ENCODE results near the gene RRBP1.

RRBP1 gene

DNA sequence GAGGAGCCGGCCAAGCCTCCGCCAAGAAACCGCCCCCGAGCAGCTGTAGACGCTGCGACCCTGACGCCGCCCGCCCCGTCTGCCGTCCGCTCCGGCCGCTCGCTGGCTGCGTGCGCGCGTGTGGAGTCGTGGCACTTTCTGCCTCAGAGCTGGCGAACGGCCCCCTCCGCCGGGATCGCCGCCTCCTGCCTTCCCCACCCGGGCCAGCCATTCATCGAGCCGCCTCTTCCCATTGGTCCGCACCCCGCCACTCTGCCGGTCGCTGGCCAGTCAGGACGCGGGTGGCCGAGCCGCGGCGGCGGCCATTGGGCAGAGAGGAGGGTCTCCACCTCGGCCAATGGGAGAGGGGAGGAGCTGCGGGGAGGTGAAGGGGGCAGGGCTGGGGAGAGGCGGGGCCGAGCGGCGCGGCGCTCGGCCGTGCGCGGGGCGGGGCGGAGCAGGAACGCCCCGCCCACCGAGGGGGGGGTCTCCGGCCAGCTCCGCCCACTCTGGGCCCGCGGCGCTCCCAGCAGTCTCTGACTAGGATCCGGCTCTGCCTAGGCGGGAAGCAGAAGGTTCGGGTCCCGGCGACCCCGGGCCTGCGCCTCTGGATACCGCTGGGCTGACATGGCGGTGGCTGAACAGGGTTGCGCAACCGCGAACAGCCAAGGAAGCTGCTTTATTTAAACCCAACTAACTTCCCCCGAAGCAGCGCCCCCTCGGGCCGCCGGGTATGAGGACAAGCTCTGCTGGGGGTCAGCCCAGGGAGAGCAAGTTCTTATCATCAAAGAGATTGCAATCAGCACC is at the start of gene RRBP1:
Gene RRBP1 (minus strand): TSS at position 140 of the 786 bp plus-strand sequence. CDS start 21,735 bp downstream, outside the sequence.
- Mint-ChIP-seq H3K4me3 (peak within 1 kb of the TSS; percentile 90), H3K27ac (peak within 1 kb of the TSS; percentile 51), H3K9me3 (no peaks in the 10 kb centered on the region), H3K27me3 (peaks cover 17% of the 10 kb centered on the region), H3K36me3 (no peaks in the 10 kb centered on the region), H3K4me1 (peaks cover 19% of the 10 kb centered on the region)

GRCh38 chr20:17731233-17731632 is 49.2 kb upstream of the RRBP1 start:
- H3K4me1 Mint-ChIP-seq, result no peaks in the 10 kb centered on the region
- H3K27ac Mint-ChIP-seq, result no peak overlapping the region
- H3K9me3 Mint-ChIP-seq, result no peaks in the 10 kb centered on the region
- H3K27me3 Mint-ChIP-seq, result peaks cover 7% of the 10 kb centered on the region
- no peak overlapping the region for H3K4me3 Mint-ChIP-seq
- H3K36me3 Mint-ChIP-seq, result no peaks in the 10 kb centered on the region

GRCh38 chr20:17730071-17730470 is 48.0 kb upstream of the RRBP1 start:
- Mint-ChIP-seq H3K4me1 (no peaks in the 10 kb centered on the region), H3K27ac (no peak overlapping the region), H3K27me3 (peaks cover 7% of the 10 kb centered on the region), H3K9me3 (no peaks in the 10 kb centered on the region), H3K4me3 (no peak overlapping the region), H3K36me3 (no peaks in the 10 kb centered on the region)

DNA sequence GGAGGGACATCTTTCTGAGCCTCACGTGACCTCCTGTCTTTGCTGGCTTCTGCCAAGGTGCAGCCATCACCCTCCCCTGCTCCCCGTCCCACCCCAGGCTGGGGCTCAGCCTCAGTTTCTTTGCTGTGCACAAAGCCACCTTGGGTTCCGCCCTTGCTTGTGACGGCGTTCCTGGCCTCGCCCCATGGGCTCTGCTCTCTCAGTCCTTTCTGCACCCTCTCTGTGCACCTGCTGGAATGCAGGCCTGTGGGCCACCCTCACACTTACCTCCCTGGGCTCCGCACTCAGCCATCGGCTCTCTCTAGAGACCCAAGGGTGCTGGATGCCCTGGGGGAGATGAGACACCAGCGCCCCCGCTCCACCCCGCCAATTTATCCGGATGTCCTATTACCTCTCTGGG is 46.0 kb upstream of the RRBP1 start:
- Mint-ChIP-seq H3K4me1 (no peaks in the 10 kb centered on the region), H3K27ac (no peak overlapping the region), H3K4me3 (no peak overlapping the region), H3K36me3 (no peaks in the 10 kb centered on the region), H3K27me3 (peaks cover 7% of the 10 kb centered on the region), H3K9me3 (no peaks in the 10 kb centered on the region)

DNA sequence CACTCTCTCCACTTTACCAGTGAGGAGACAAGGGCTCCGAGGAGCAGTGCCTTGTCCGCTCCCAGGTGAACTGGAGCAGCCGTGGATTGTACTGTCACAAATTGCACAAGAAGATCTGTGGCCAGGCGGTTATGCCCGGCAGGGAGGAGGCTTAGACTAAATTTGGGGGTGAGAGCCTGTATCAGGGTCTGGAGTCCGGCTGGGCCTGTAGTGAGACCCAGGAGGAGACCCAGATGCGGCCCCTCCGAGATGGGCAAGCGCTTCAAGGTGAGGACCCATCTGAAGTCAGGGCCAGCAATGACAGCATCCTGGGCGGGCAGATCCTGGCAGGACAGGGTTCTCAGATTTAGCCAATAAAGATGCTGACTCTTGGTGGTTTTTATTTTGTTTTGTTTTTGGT is 45.3 kb upstream of the RRBP1 start:
- H3K4me3 Mint-ChIP-seq, result no peak overlapping the region

DNA sequence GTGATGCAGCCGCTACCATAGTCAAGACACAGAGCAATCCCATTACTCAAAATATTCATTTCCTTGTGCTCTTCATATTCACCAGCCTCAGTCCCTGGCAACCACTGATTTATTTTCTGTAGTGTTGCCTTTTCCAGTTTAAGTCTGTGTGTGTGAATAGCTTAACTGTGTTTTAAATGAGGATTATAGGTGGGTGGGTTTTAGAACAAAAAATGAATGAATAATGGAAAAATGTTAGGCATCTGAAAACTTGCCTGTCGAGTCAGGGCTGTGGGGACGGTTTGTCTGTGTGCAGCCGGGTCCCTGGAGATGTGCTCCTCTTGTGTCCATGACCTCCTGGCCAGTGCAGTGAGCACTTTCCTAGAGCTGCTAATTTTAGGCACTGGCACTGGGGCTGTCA is 44.9 kb upstream of the RRBP1 start:
- Mint-ChIP-seq H3K27me3 (peaks cover 7% of the 10 kb centered on the region), H3K9me3 (no peaks in the 10 kb centered on the region)

More for the DNA sequence above, 45.3 kb upstream of the RRBP1 start:
- H3K27ac Mint-ChIP-seq, result no peak overlapping the region
- no peaks in the 10 kb centered on the region for H3K36me3 Mint-ChIP-seq
- H3K4me1 Mint-ChIP-seq, result no peaks in the 10 kb centered on the region
- peaks cover 7% of the 10 kb centered on the region for H3K27me3 Mint-ChIP-seq
- H3K9me3 Mint-ChIP-seq, result no peaks in the 10 kb centered on the region

GRCh38 chr20:17725094-17725835 is 43.2 kb upstream of the RRBP1 start:
- H3K36me3 Mint-ChIP-seq, result no peaks in the 10 kb centered on the region
- H3K27me3 Mint-ChIP-seq, result peaks cover 1% of the 10 kb centered on the region
- H3K27ac Mint-ChIP-seq, result no peak overlapping the region
- no peaks in the 10 kb centered on the region for H3K9me3 Mint-ChIP-seq
- H3K4me3 Mint-ChIP-seq, result no peak overlapping the region
- H3K4me1 Mint-ChIP-seq, result no peaks in the 10 kb centered on the region

More for the DNA sequence above, 44.9 kb upstream of the RRBP1 start:
- H3K4me1 Mint-ChIP-seq, result no peaks in the 10 kb centered on the region
- no peak overlapping the region for H3K27ac Mint-ChIP-seq
- no peaks in the 10 kb centered on the region for H3K36me3 Mint-ChIP-seq
- no peak overlapping the region for H3K4me3 Mint-ChIP-seq

- H3K27me3 Mint-ChIP-seq, result no peaks in the 10 kb centered on the region
- no peaks in the 10 kb centered on the region for H3K9me3 Mint-ChIP-seq
- no peaks in the 10 kb centered on the region for H3K36me3 Mint-ChIP-seq
- no peak overlapping the region for H3K4me3 Mint-ChIP-seq
- H3K4me1 Mint-ChIP-seq, result no peaks in the 10 kb centered on the region
- no peak overlapping the region for H3K27ac Mint-ChIP-seq
Measured at GRCh38 chr20:17723301-17723691, 41.3 kb upstream of the RRBP1 start.

GRCh38 chr20:17722493-17723300 is 40.7 kb upstream of the RRBP1 start:
- H3K27me3 Mint-ChIP-seq, result no peaks in the 10 kb centered on the region
- no peaks in the 10 kb centered on the region for H3K9me3 Mint-ChIP-seq
- no peaks in the 10 kb centered on the region for H3K4me1 Mint-ChIP-seq
- no peak overlapping the region for H3K27ac Mint-ChIP-seq
- H3K4me3 Mint-ChIP-seq, result no peak overlapping the region
- H3K36me3 Mint-ChIP-seq, result no peaks in the 10 kb centered on the region

DNA sequence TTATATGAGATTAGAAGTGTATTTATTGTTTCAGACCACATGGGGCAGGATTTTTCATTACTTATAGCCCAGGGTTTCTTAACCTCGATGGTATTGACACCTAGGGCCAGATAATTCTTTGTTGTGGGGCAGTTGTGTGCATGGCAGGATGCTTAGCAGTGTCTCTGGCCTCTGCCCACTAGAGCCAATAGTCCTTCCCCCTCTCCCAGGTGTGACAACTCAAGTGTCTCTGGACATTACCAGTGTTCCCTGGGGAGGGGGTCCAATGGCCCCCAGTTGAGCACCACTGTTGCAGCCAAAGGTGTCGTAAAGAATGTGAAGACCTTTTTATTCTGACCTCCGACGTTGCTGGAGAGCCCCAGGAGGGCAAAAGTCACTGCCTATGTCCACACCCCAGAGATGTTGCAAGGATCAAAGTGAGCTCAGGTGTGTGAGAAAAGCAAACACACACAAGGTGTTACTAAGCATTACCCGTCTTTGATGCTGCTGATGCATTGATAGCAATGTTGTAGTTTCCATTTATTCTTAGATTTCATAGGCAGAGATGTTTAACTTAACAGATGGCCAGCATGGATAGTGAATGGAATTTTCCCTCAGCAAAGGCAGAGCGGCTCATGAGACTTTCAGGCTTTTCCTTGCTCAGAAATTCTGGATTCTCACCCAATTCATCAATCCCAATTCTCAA is 39.9 kb upstream of the RRBP1 start:
- Mint-ChIP-seq H3K9me3 (no peaks in the 10 kb centered on the region), H3K4me1 (no peaks in the 10 kb centered on the region), H3K36me3 (no peaks in the 10 kb centered on the region), H3K27me3 (no peaks in the 10 kb centered on the region), H3K4me3 (no peak overlapping the region), H3K27ac (no peak overlapping the region)

DNA sequence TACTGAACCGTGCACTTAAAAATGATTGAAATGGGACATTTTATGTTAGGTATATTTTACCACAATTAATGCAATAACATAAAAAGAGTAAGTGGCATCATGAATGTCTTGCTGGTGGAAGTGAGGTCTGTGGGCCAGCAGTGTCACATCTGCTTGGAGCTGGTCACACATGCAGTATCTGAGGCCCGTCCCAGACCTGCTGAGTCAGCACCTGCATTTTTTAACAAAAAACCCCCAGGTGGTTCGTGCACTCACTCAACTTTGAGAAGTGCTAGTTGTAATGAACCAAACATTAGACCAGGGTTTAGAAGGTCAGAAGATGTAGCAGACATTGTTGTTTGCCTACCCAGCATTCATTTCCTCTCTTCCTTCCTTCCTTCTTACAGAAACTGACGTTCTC is 38.7 kb upstream of the RRBP1 start:
- Mint-ChIP-seq H3K9me3 (no peaks in the 10 kb centered on the region), H3K27ac (no peak overlapping the region), H3K27me3 (peaks cover 2% of the 10 kb centered on the region), H3K4me1 (no peaks in the 10 kb centered on the region), H3K4me3 (no peak overlapping the region), H3K36me3 (no peaks in the 10 kb centered on the region)

DNA sequence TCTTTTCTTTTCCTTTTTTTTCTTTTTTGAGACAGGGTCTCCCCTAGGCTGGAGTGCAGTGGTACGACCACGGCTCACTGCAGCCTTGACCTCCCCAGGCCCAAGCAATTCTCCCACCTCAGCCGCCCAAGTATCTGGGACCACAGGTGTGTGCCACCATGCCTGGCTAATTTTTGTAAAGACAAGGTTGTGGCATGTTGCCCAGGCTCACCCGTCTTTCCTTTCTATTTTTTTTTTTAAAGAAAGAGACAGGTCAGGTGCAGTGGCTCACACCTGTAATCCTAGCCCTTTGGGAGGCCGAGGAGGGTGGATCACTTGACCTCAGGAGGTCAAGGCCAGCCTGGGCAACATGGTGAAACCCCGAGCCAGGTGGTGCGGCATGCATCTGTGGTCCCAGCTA is 34.3 kb upstream of the RRBP1 start:
- no peak overlapping the region for H3K27ac Mint-ChIP-seq
- H3K9me3 Mint-ChIP-seq, result no peaks in the 10 kb centered on the region

DNA sequence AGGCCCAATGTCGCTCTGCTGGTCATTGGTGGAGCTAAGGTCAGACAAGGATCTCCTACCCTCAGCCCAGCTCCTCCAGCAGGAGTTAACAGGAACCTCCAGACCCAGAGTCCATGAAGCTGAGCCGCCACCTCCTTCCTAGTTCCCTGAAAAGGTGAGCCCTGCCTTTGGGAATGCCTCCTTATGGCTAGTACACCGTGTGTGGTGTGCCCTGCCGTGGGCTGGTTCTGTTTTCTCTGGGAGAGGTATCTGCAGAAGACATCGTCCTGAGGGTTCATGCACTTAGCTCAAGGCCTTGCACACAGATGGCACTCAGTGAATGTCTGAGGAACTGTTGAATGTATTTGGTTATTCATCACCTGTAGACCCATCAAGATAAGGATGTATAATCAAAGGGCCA is 33.0 kb upstream of the RRBP1 start:
- Mint-ChIP-seq H3K4me3 (no peak overlapping the region), H3K4me1 (no peaks in the 10 kb centered on the region), H3K9me3 (no peaks in the 10 kb centered on the region), H3K27me3 (peaks cover 2% of the 10 kb centered on the region), H3K27ac (no peak overlapping the region), H3K36me3 (no peaks in the 10 kb centered on the region)

More for the DNA sequence above, 34.3 kb upstream of the RRBP1 start:
- H3K4me1 Mint-ChIP-seq, result no peaks in the 10 kb centered on the region
- H3K36me3 Mint-ChIP-seq, result no peaks in the 10 kb centered on the region
- H3K4me3 Mint-ChIP-seq, result no peak overlapping the region
- H3K27me3 Mint-ChIP-seq, result peaks cover 2% of the 10 kb centered on the region

GRCh38 chr20:17714597-17714996 is 32.6 kb upstream of the RRBP1 start:
- peaks cover 2% of the 10 kb centered on the region for H3K27me3 Mint-ChIP-seq
- no peaks in the 10 kb centered on the region for H3K9me3 Mint-ChIP-seq
- no peak overlapping the region for H3K27ac Mint-ChIP-seq
- no peak overlapping the region for H3K4me3 Mint-ChIP-seq
- H3K4me1 Mint-ChIP-seq, result no peaks in the 10 kb centered on the region
- H3K36me3 Mint-ChIP-seq, result no peaks in the 10 kb centered on the region

DNA sequence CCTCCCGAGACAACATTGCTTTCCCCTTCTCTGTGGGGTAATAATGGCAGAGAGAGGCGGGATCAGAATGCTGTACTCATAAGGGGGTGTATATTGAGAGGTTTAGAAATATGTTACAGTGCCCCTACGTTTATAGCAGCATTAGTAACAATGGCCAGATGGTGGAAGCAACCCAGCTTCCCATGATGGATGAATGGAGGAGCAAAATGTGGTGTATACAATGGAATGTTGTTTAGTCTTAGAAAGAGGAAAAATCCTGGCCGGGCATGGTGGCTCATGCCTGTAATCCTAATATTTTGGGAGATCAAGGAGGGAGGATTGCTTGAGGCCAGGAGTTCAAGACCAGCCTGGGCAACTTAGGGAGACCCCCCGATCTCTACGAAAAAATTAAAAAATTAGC is 30.7 kb upstream of the RRBP1 start:
- Mint-ChIP-seq H3K4me3 (no peak overlapping the region), H3K36me3 (no peaks in the 10 kb centered on the region), H3K9me3 (no peaks in the 10 kb centered on the region), H3K4me1 (no peaks in the 10 kb centered on the region), H3K27ac (no peak overlapping the region), H3K27me3 (peaks cover 2% of the 10 kb centered on the region)

Data from activated naive CD4-positive, alpha-beta T cell treated with anti-CD3 and anti-CD28 coated beads, Interleukin-2, amount 50 U/mL, for 24 hours (primary cell).